Measurements from ENCODE around the gene NOC4L. TPM values are rescaled to one million over a fixed set of nuclear protein-coding genes. Genes with fewer than 3 reads are reported as not detected.

NOC4L gene
- total and polyA plus RNA-seq, 2 of the 4 experiments (the other 2 are of a cell fraction): 5.2 to 13.4 TPM

DNA sequence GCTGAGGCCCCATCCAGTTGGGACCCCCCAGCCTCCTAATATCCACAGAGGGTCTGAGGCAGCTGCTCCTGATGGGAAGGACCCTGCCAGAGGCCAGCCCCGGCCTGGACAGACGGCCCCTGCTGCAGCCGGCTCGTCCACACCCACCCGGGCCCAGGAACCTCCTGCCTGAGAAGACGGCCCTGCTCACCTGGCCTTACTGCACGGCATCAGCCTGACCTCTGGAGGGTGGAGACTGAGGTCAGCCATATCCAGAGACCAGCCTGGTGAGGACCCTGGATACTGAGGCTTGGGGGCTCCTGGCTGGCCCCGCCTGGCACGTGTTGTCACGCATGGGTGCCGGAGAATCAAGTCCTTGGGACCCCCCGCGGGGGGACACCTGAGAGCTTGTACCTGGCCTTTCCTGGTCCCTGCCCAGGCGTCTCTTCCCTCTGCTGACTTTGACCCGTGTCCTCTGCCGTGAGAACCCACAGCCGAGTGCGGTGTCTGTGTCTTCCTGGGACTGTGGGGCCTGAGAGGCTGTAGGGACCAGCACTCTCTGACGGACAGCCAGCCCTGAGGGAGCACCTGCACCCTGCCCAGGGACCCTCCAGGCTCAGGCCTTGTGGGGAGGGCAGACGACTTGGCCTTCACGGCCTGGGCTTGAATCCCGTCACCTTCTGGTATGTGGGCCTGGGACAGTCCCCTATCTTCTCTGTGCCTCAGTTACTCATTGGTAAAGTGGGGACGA is 57.3 kb downstream of the NOC4L start:
- no peaks in the 10 kb centered on the region for H3K36me3 ChIP-seq (ENCODE audit: control insufficient read depth, insufficient read depth, low read length)

More for the DNA sequence above, 57.3 kb downstream of the NOC4L start:
- DNase-seq (no peak), ATAC-seq (ENCODE audit: low read depth) (no peak)
- Histone ChIP-seq H4K20me1 (ENCODE audit: insufficient read depth, low read length) (no peaks in the 10 kb centered on the region), H3K18ac (ENCODE audit: low read depth, low read length) (no peak overlapping the region), H3K9me3 (ENCODE audit: control insufficient read depth, insufficient read depth, low read length) (no peaks in the 10 kb centered on the region), H4K5ac (ENCODE audit: low read depth, low read length) (no peak overlapping the region), H2BK120ac (ENCODE audit: low read depth, low read length) (no peak overlapping the region), H4K91ac (ENCODE audit: insufficient read depth, low read depth, low read length) (no peak overlapping the region), H3K9me1 (ENCODE audit: insufficient read depth, low read length) (no peaks in the 10 kb centered on the region), H3K56ac (ENCODE audit: extremely low read depth, insufficient read depth, low read length) (no peak overlapping the region), H3K79me1 (ENCODE audit: low read depth in 1 of 2, low read length in 2 of 2) (no peaks in the 10 kb centered on the region), H3K14ac (replicated peaks; ENCODE audit: low read depth, low read length) (no peak overlapping the region), H3K4me3 (ENCODE audit: insufficient read depth, low read depth, low read length) (no peak overlapping the region), H3K27me3 (ENCODE audit: control insufficient read depth, insufficient read depth, low read length) (peaks cover 28% of the 10 kb centered on the region), H3K4me2 (ENCODE audit: low read depth, low read length) (no peak overlapping the region), H2BK15ac (ENCODE audit: low read depth, low read length) (no peak overlapping the region), H3K4ac (ENCODE audit: low read depth, low read length) (no peak overlapping the region), H2BK5ac (ENCODE audit: low read depth, low read length, poor library complexity, severe bottlenecking) (no peak overlapping the region), H2AK5ac (ENCODE audit: low read depth, low read length) (no peak overlapping the region), H2BK20ac (ENCODE audit: low read depth, low read length) (no peak overlapping the region), H4K8ac (ENCODE audit: low read depth in 2 of 2, low read length in 2 of 2) (no peak overlapping the region), H3K23ac (ENCODE audit: low read depth, low read length) (no peak overlapping the region), H2AK9ac (replicated peaks; ENCODE audit: low read depth, low read length, poor library complexity) (no peak overlapping the region), H3K27ac (ENCODE audit: insufficient read depth, low read length) (no peak overlapping the region), H3K9ac (ENCODE audit: low read depth, low read length) (no peak overlapping the region), H2AFZ (replicated peaks; ENCODE audit: low read length, poor library complexity) (no peak overlapping the region), H3K4me1 (ENCODE audit: control insufficient read depth, insufficient read depth, low read length) (no peaks in the 10 kb centered on the region)
- intact Hi-C loops (cut with micrococcal nuclease): no loop called here
- no TSS peak for BruUV-seq (replicated peaks)
- dilution Hi-C loops (cut with HindIII; ENCODE audit: low sequenced_read_pairs, unreplicated experiment): no loop called here
- POLR2A ChIA-PET (ENCODE audit: unreplicated experiment): no interaction called here
- 80% methylated on average over 2 of the region's 23 CpGs; no CpG with 5 or more reads in 1 of the 2 experiments for WGBS, 2 experiments (ENCODE audit: extremely low coverage in 2 of 2, insufficient read length in 1 of 2)
- in situ Hi-C loops (cut with MboI; ENCODE audit: low sequenced_read_pairs): no loop called here
- CTCF ChIA-PET: no interaction called here
- TF ChIP-seq MAFK (IDR thresholded peaks at IDR 0.05; ENCODE audit: low read depth, low read length): no peak
- TF ChIP-seq MAZ (IDR thresholded peaks at IDR 0.05; ENCODE audit: borderline replicate concordance, low read depth, low read length): no peak
- no peak for TF ChIP-seq FOS (IDR thresholded peaks at IDR 0.05; ENCODE audit: low read depth, low read length)
- TF ChIP-seq, protein P1, sequence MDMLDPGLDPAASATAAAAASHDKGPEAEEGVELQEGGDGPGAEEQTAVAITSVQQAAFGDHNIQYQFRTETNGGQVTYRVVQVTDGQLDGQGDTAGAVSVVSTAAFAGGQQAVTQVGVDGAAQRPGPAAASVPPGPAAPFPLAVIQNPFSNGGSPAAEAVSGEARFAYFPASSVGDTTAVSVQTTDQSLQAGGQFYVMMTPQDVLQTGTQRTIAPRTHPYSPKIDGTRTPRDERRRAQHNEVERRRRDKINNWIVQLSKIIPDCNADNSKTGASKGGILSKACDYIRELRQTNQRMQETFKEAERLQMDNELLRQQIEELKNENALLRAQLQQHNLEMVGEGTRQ (IDR thresholded peaks at IDR 0.05; ENCODE audit: low read depth, low read length): no peak
- TF ChIP-seq RAD21 (IDR thresholded peaks at IDR 0.05; ENCODE audit: low read length): no peak
- no peak for TF ChIP-seq ELK1 (IDR thresholded peaks at IDR 0.05; ENCODE audit: borderline replicate concordance, low read depth, low read length)
- TF ChIP-seq POLR2A (IDR thresholded peaks at IDR 0.05; ENCODE audit: low read depth, low read length): no peak

Small RNA genes lying within 50 kb of the gene (microRNA-seq; reads per million reads assigned to microRNA genes)
- not detected for gene AC138466.3 (ENCODE audit: insufficient read depth, insufficient read length)

Small RNA genes lying within 50 kb of the gene (small RNA-seq; reads per million reads assigned to genes)
- gene AC138466.3: 0 reads per million in 5 experiments

Other genes with a start within 250 kb of the NOC4L start
- gene ULK1, start 249.8 kb upstream of the NOC4L start, total RNA-seq (2012; rRNA removed): 1.8 and 1.9 TPM in 2 replicates
- 19.2 and 20.0 TPM in 2 replicates for gene ULK1, start 249.8 kb upstream of the NOC4L start, polyA plus RNA-seq (2012; rRNA removed)
- gene PUS1, start 215.2 kb upstream of the NOC4L start, total RNA-seq (2012; rRNA removed): 11.4 and 14.0 TPM in 2 replicates
- 33.1 and 36.7 TPM in 2 replicates for gene PUS1, start 215.2 kb upstream of the NOC4L start, polyA plus RNA-seq (2012; rRNA removed)
- gene EP400, start 194.5 kb upstream of the NOC4L start, total RNA-seq (2012; rRNA removed): 4.3 and 5.3 TPM in 2 replicates
- 10.3 and 11.4 TPM in 2 replicates for gene EP400, start 194.5 kb upstream of the NOC4L start, polyA plus RNA-seq (2012; rRNA removed)
- 3.3 and 3.8 TPM in 2 replicates for gene DDX51, start 138 bp upstream of the NOC4L start, total RNA-seq (2012; rRNA removed)
- 14.5 and 17.2 TPM in 2 replicates for gene DDX51, start 138 bp upstream of the NOC4L start, polyA plus RNA-seq (2012; rRNA removed)
- under 0.01 TPM in 1 of 2 replicates, not detected in the other for gene GALNT9, start 185.1 kb downstream of the NOC4L start, total RNA-seq (2012; rRNA removed)
- gene GALNT9, start 185.1 kb downstream of the NOC4L start, polyA plus RNA-seq (2012; rRNA removed): 0.12 and 0.14 TPM in 2 replicates